MV-4-11 (cell line): ENCODE results near the gene TMF1.

Experiments
- DNase-seq: peaks from one replicate; lab custom pipeline; 2025; lab: John Stamatoyannopoulos, UW

Gene TMF1

GRCh38 chr3:69079269-69080159, 27.4 kb upstream of the TMF1 start:
- DNase-seq, result no peak

- DNase-seq, result no peak
Observed at GRCh38 chr3:69072928-69073327, 20.8 kb upstream of the TMF1 start.

- DNase-seq, result no peak
Observed at GRCh38 chr3:69066121-69066520, 14.0 kb upstream of the TMF1 start.

- DNase-seq, result no peak
Observed at GRCh38 chr3:69065318-69065964, 13.3 kb upstream of the TMF1 start.

GRCh38 chr3:69063636-69064035, 11.5 kb upstream of the TMF1 start:
- no peak for DNase-seq

- no peak for DNase-seq
Observed at GRCh38 chr3:69059688-69060087, 7.6 kb upstream of the TMF1 start.

- no peak for DNase-seq
Observed at GRCh38 chr3:69058947-69059224, 6.8 kb upstream of the TMF1 start.

GRCh38 chr3:69058180-69058946, 6.2 kb upstream of the TMF1 start:
- DNase-seq, result peak; percentile 81

GRCh38 chr3:69052472-69052898, 352 bp upstream of the TMF1 start:
- no peak for DNase-seq

GRCh38 chr3:69048990-69049389, 3.1 kb downstream of the TMF1 start:
- DNase-seq, result no peak

- no peak for DNase-seq
Observed at GRCh38 chr3:69044608-69045007, 7.5 kb downstream of the TMF1 start.

- peak; percentile 89 for DNase-seq
Observed at GRCh38 chr3:69033470-69033869, 18.7 kb downstream of the TMF1 start.

GRCh38 chr3:69032737-69033136, 19.4 kb downstream of the TMF1 start:
- DNase-seq, result no peak

- DNase-seq, result no peak
Observed at GRCh38 chr3:69032142-69032541, 20.0 kb downstream of the TMF1 start.

GRCh38 chr3:69031635-69032034, 20.5 kb downstream of the TMF1 start:
- no peak for DNase-seq

- DNase-seq, result no peak
Observed at GRCh38 chr3:69020857-69021256, 31.3 kb downstream of the TMF1 start.

- peak; percentile 5 for DNase-seq
Observed at GRCh38 chr3:69020424-69020823, 31.7 kb downstream of the TMF1 start.

GRCh38 chr3:69016901-69017300, 35.2 kb downstream of the TMF1 start:
- DNase-seq, result no peak

- DNase-seq, result no peak
Observed at GRCh38 chr3:69016102-69016501, 36.0 kb downstream of the TMF1 start.

- no peak for DNase-seq
Observed at GRCh38 chr3:69014022-69014580, 38.0 kb downstream of the TMF1 start.

GRCh38 chr3:69013253-69014021, 38.7 kb downstream of the TMF1 start, which contains the start of gene EOGT:
Gene EOGT (minus strand): TSS chr3:69013684. CDS start chr3:69009846, 3,838 bp downstream.
- peak; percentile 74 for DNase-seq

GRCh38 chr3:69012800-69013252, 39.3 kb downstream of the TMF1 start:
- DNase-seq, result peak; percentile 9
